Measurements from ENCODE around the gene COL28A1.

COL28A1 gene

DNA sequence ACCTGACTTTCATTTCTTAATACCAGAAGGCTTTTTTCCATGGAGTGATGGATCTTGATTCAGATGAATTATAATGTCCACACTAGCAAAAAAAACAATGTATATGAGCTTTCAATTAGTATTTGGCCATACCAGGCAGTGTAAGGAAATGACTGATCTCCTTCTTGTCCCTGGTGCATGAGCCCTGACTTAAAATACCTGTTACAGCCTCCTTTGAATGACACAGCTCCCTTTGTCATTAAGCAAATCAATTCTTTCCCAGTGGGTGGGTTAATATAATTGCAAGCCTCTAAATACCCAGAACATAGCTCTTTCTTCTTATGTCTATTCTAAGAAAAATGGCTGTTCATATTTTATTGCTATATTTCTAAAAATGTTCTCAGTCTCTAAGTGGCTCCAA lies 188.6 kb downstream of the COL28A1 start:
- TF ChIP-seq, protein P1, sequence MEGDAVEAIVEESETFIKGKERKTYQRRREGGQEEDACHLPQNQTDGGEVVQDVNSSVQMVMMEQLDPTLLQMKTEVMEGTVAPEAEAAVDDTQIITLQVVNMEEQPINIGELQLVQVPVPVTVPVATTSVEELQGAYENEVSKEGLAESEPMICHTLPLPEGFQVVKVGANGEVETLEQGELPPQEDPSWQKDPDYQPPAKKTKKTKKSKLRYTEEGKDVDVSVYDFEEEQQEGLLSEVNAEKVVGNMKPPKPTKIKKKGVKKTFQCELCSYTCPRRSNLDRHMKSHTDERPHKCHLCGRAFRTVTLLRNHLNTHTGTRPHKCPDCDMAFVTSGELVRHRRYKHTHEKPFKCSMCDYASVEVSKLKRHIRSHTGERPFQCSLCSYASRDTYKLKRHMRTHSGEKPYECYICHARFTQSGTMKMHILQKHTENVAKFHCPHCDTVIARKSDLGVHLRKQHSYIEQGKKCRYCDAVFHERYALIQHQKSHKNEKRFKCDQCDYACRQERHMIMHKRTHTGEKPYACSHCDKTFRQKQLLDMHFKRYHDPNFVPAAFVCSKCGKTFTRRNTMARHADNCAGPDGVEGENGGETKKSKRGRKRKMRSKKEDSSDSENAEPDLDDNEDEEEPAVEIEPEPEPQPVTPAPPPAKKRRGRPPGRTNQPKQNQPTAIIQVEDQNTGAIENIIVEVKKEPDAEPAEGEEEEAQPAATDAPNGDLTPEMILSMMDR (IDR thresholded peaks at IDR 0.05; ENCODE audit: insufficient read depth, low read length, poor library complexity, severe bottlenecking) = no peak
- Histone ChIP-seq H3K4me3 (replicated peaks; ENCODE audit: low read depth, low read length) (no peak overlapping the region), H3K36me3 (ENCODE audit: control insufficient read depth, insufficient read depth, low read length) (no peaks in the 10 kb centered on the region), H3K27me3 (replicated peaks; ENCODE audit: control insufficient read depth, insufficient read depth, low read length) (no peaks in the 10 kb centered on the region; the same call in 1 of the 2 replicates)
- no peak for DNase-seq (ENCODE audit: extremely low read depth, insufficient read length)

DNA sequence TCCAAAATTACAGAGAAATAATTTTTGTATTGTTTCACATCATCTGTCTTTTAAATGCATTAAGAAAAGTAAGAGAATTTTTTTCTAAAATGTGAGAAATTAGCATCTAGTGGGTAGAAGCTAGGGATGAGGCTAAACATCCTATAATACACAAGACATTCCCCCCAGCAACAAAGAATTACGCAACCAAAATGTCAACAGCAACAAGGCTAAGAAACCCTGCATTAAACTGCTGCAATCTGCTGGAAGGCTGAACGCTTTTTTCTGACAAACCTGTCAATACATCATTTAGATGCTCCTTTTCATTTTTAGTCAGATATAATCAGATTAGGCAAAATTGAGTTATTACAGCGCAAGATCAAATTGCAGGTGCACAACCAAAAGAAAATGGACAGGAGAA lies 191.1 kb downstream of the COL28A1 start:
- Histone ChIP-seq H3K36me3 (ENCODE audit: control insufficient read depth, insufficient read depth, low read length) (no peaks in the 10 kb centered on the region), H3K4me3 (replicated peaks; ENCODE audit: low read depth, low read length) (no peak overlapping the region), H3K27me3 (replicated peaks; ENCODE audit: control insufficient read depth, insufficient read depth, low read length) (no peaks in the 10 kb centered on the region)
- DNase-seq (ENCODE audit: extremely low read depth, insufficient read length) = no peak
- TF ChIP-seq, protein P1 (IDR thresholded peaks at IDR 0.05; ENCODE audit: insufficient read depth, low read length, poor library complexity, severe bottlenecking) = no peak

DNA sequence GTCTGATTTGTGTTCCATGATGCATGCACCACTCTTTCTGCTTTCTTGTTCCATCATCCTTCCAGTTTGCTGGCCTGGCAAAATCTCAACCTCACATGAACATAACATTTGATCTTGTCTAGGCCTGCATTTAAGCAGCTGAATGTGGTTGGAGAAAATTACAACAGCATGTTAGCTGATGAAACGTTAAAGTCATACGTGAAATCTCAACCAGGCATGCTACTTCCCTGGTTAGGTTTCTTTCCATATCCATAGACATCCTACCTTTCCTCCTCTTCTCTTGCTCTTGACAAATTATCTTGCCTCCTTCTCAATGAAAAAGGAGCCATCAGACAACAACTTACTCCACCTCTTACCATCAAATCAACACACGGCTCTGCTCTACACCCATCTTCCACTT lies 199.8 kb downstream of the COL28A1 start:
- Histone ChIP-seq H3K4me3 (replicated peaks; ENCODE audit: low read depth, low read length) (no peak overlapping the region), H3K36me3 (ENCODE audit: control insufficient read depth, insufficient read depth, low read length) (no peaks in the 10 kb centered on the region), H3K27me3 (replicated peaks; ENCODE audit: control insufficient read depth, insufficient read depth, low read length) (no peaks in the 10 kb centered on the region)
- DNase-seq (ENCODE audit: extremely low read depth, insufficient read length) = no peak
- TF ChIP-seq, protein P1 (IDR thresholded peaks at IDR 0.05; ENCODE audit: insufficient read depth, low read length, poor library complexity, severe bottlenecking) = no peak

DNA sequence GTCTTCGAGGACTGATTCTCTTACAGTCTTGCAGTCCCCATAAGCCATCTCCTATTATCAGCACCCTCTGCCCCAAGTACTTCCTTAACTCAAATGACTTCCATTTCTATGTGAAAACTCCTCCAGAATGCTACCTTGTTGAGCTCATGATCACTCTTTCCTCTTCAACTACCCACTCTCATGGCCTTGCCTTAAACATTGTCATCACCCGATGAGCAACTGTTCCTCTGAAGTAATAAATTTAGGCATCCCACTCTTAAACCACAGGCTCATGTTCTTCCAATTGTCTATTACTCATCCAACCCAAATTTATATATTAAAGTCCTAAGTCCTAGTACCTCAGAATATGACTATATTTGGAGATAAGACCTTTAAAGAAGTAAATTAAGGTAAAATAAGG lies 200.5 kb downstream of the COL28A1 start:
- DNase-seq (ENCODE audit: extremely low read depth, insufficient read length) = no peak
- Histone ChIP-seq H3K27me3 (replicated peaks; ENCODE audit: control insufficient read depth, insufficient read depth, low read length) (peaks cover under 1% of the 10 kb centered on the region; the same call in 1 of the 2 replicates), H3K36me3 (ENCODE audit: control insufficient read depth, insufficient read depth, low read length) (no peaks in the 10 kb centered on the region), H3K4me3 (replicated peaks; ENCODE audit: low read depth, low read length) (no peak overlapping the region)
- TF ChIP-seq, protein P1 (IDR thresholded peaks at IDR 0.05; ENCODE audit: insufficient read depth, low read length, poor library complexity, severe bottlenecking) = no peak

DNA sequence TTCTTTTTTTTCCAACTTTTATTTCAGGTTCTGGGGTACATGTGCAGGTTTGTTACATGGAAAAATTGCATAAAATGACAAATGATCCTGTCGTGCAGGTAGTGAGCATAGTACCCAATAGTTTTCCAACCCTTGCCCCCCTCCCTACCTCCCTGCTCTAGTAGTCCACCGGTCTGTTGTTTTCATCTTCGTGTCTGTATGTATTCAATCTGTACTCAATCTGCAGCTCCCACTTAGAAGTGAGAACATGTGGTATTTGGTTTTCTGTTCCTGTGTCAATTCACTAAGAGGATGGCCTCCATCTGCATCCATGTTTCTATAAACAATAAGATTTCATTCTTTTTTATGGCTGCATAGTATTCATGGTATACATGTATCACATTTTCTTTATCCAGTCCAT lies 202.1 kb downstream of the COL28A1 start:
- peaks cover 1% of the 10 kb centered on the region; the same call in 1 of the 2 replicates for H3K27me3 ChIP-seq (replicated peaks; ENCODE audit: control insufficient read depth, insufficient read depth, low read length)
- TF ChIP-seq, protein P1 (IDR thresholded peaks at IDR 0.05; ENCODE audit: insufficient read depth, low read length, poor library complexity, severe bottlenecking) = no peak
- DNase-seq (ENCODE audit: extremely low read depth, insufficient read length) = no peak
- no peaks in the 10 kb centered on the region for H3K36me3 ChIP-seq (ENCODE audit: control insufficient read depth, insufficient read depth, low read length)
- H3K4me3 ChIP-seq (replicated peaks; ENCODE audit: low read depth, low read length) = no peak overlapping the region

DNA sequence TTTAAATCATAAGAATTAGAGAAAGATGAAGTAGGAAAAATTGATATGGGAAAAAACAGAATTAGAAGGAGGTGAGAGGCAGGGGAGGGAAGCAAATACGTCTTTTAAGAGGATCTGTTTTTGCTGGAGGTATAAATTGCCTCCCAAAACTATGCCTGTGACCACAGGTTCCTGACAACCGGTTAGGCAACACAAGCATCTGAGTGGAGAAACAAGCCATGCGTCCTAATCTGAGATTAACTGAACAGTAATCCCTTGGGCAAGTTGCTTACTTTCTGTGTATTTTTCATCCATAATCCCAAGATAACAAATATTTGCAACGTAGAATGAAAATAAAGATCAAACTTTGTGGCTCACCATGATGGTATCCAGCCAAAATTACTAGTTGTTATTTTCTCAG lies 204.2 kb downstream of the COL28A1 start:
- TF ChIP-seq, protein P1 (IDR thresholded peaks at IDR 0.05; ENCODE audit: insufficient read depth, low read length, poor library complexity, severe bottlenecking) = no peak
- DNase-seq (ENCODE audit: extremely low read depth, insufficient read length) = no peak
- H3K4me3 ChIP-seq (replicated peaks; ENCODE audit: low read depth, low read length) = no peak overlapping the region

More for the DNA sequence above, 204.2 kb downstream of the COL28A1 start:
- Histone ChIP-seq H3K36me3 (ENCODE audit: control insufficient read depth, insufficient read depth, low read length) (no peaks in the 10 kb centered on the region), H3K27me3 (replicated peaks; ENCODE audit: control insufficient read depth, insufficient read depth, low read length) (peaks cover 1% of the 10 kb centered on the region; the same call in 1 of the 2 replicates)

Data from GM06990 (cell line).